AG09319 (cell line): ENCODE data around the gene CHRD.

Source experiments
- DNase-seq: peaks from one replicate; pipeline ENCODE4 v3.0.0-alpha.2; 2010; ENCODE audit warnings: low read depth; ENCODE audit errors: extremely low read depth
- CTCF ChIP-seq: IDR thresholded peaks from 2 replicates; pipeline ENCODE4 v1.5.1; 2011; ENCODE audit warnings: low read depth, mild to moderate bottlenecking, inconsistent platforms, low read length, moderate library complexity

The CHRD gene

GRCh38 chr3:184386047-184386806 is 6.4 kb downstream of the CHRD start:
- no peak for TF ChIP-seq CTCF
- no peak for DNase-seq

GRCh38 chr3:184387174-184387714 is 7.4 kb downstream of the CHRD start:
- no peak for TF ChIP-seq CTCF
- no peak for DNase-seq

GRCh38 chr3:184388164-184388935 is 8.5 kb downstream of the CHRD start:
- TF ChIP-seq CTCF = no peak

GRCh38 chr3:184388936-184389230 is 9.0 kb downstream of the CHRD start:
- no peak for TF ChIP-seq CTCF
- no peak for DNase-seq

More at GRCh38 chr3:184388164-184388935, 8.5 kb downstream of the CHRD start:
- no peak for DNase-seq

- DNase-seq = no peak
- no peak for TF ChIP-seq CTCF
These were observed 9.5 kb downstream of the CHRD start for GRCh38 chr3:184389384-184389783.

- DNase-seq = no peak
- TF ChIP-seq CTCF = no peak
These were observed 10.2 kb downstream of the CHRD start for GRCh38 chr3:184389935-184390528.

- no peak for DNase-seq
- TF ChIP-seq CTCF = no peak
These were observed 11.4 kb downstream of the CHRD start for GRCh38 chr3:184391266-184391665.
